Sigmoid colon (tissue), 4 donors: ENCODE results near the gene TMTC2.

Experiments
- EP300 ChIP-seq, 4 donors: sonication (generic); formaldehyde crosslinking; IDR thresholded peaks; one replicate each; pipeline ENCODE4 v1.6.1; 2017; ENCODE audit warnings: antibody characterized with exemption in 4 of 4
- POLR2A ChIP-seq, 2 donors: fragments of 450-650 bp; IDR thresholded peaks; one replicate each; pipeline ENCODE4 v1.6.1; 2016; ENCODE audit warnings: antibody characterized with exemption in 2 of 2, mild to moderate bottlenecking in 2 of 2, moderate library complexity in 2 of 2
- POLR2AphosphoS5 ChIP-seq, 4 donors: sonication (generic); formaldehyde crosslinking; IDR thresholded peaks; one replicate each; pipeline ENCODE4 v1.6.1; 2017; ENCODE audit warnings: antibody characterized with exemption in 4 of 4
- TF ChIP-seq, protein P1 (sequence below), 4 experiments: fragments of 450-650 bp in 3 of 4; fragments of 200-600 bp in 1 of 4; IDR thresholded peaks; one replicate each; pipeline ENCODE4 v1.5.1; 2016 to 2019; ENCODE audit warnings: antibody characterized with exemption in 4 of 4, mild to moderate bottlenecking in 3 of 4, moderate library complexity in 2 of 4

DNA sequence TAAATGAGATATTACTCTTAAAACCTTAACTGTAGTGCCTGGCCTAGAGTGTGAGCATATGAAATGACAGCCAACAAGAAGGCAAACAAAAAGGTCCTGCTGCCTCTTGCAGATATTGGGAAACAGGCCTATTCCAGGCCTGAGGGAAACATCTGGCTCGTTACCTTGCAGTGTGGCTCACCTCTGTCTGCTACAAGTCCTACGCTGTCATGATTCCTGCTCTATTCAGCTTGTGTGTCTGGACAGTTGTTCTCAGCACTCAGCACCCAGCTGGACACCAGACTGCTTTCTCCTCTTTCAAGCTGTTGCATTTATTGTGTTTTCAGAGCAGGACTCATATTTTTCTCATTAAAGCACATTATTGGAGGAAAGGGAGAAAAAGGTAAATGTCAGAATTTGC is 113.5 kb downstream of the TMTC2 start:
- TF ChIP-seq, protein P1, sequence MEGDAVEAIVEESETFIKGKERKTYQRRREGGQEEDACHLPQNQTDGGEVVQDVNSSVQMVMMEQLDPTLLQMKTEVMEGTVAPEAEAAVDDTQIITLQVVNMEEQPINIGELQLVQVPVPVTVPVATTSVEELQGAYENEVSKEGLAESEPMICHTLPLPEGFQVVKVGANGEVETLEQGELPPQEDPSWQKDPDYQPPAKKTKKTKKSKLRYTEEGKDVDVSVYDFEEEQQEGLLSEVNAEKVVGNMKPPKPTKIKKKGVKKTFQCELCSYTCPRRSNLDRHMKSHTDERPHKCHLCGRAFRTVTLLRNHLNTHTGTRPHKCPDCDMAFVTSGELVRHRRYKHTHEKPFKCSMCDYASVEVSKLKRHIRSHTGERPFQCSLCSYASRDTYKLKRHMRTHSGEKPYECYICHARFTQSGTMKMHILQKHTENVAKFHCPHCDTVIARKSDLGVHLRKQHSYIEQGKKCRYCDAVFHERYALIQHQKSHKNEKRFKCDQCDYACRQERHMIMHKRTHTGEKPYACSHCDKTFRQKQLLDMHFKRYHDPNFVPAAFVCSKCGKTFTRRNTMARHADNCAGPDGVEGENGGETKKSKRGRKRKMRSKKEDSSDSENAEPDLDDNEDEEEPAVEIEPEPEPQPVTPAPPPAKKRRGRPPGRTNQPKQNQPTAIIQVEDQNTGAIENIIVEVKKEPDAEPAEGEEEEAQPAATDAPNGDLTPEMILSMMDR (IDR thresholded peaks at IDR 0.05), result no peak
- TF ChIP-seq EP300 (IDR thresholded peaks at IDR 0.05), result no peak
- no peak for TF ChIP-seq POLR2A (IDR thresholded peaks at IDR 0.05)
- no peak for TF ChIP-seq POLR2AphosphoS5 (IDR thresholded peaks at IDR 0.05)
